Liver (tissue), 9 donors: Measurements from ENCODE around the gene SPHK2. TPM values are rescaled to one million over a fixed set of nuclear protein-coding genes. Genes with fewer than 3 reads are reported as not detected.

Source experiments
- DNase-seq: peaks from one replicate; pipeline ENCODE4 v3.0.0-alpha.2; 2017; ENCODE audit warnings: low spot score
- H3K27ac ChIP-seq, 2 donors: one replicate each; pipeline ENCODE4 v1.7.0; 2013; ENCODE audit warnings: inconsistent platforms in 2 of 2, low read length in 2 of 2, control low read depth in 1 of 2, low read depth in 1 of 2, mild to moderate bottlenecking in 1 of 2
- H3K27me3 ChIP-seq, 4 donors: one replicate each; pipeline versions ENCODE4 v1.6.1 to v1.7.0; 2013; ENCODE audit warnings: low read length in 3 of 4, inconsistent platforms in 1 of 4, mild to moderate bottlenecking in 1 of 4, moderate library complexity in 1 of 4; ENCODE audit not compliant: control insufficient read depth in 4 of 4, insufficient read depth in 4 of 4
- H3K36me3 ChIP-seq, 4 donors: one replicate each; pipeline versions ENCODE4 v1.6.1 to v1.7.0; 2013; ENCODE audit warnings: low read length in 3 of 4, mild to moderate bottlenecking in 3 of 4, low read depth in 1 of 4, moderate library complexity in 1 of 4; ENCODE audit not compliant: control insufficient read depth in 4 of 4, insufficient read depth in 3 of 4
- H3K4me1 ChIP-seq, 4 donors: one replicate each; pipeline versions ENCODE4 v1.6.1 to v1.7.0; 2013; ENCODE audit warnings: low read length in 3 of 4, mild to moderate bottlenecking in 3 of 4, moderate library complexity in 1 of 4; ENCODE audit not compliant: control insufficient read depth in 4 of 4, insufficient read depth in 4 of 4
- H3K4me3 ChIP-seq, 3 donors: one replicate each; pipeline versions ENCODE4 v1.6.1 to v1.7.0; 2013; ENCODE audit warnings: low read length in 3 of 3, control low read depth in 1 of 3, low read depth in 1 of 3, mild to moderate bottlenecking in 1 of 3
- H3K9ac ChIP-seq, 2 donors: one replicate each; pipeline ENCODE4 v1.7.0; 2013; ENCODE audit warnings: low read length in 2 of 2, mild to moderate bottlenecking in 2 of 2, moderate library complexity in 2 of 2, control low read depth in 1 of 2, low read depth in 1 of 2
- H3K9me3 ChIP-seq, 4 donors: one replicate each; pipeline versions ENCODE4 v1.6.1 to v1.7.0; 2013; ENCODE audit warnings: low read length in 3 of 4; ENCODE audit not compliant: control insufficient read depth in 4 of 4
- ATF3 ChIP-seq: IDR thresholded peaks from 2 replicates; pipeline ENCODE4 v1.6.1; 2016; ENCODE audit warnings: antibody characterized with exemption
- CTCF ChIP-seq: fragments of 150-350 bp; IDR thresholded peaks from 2 replicates; pipeline ENCODE4 v1.5.1; 2017; ENCODE audit warnings: improper control_type of control experiment, low read depth, low read length; ENCODE audit not compliant: missing input control
- EGR1 ChIP-seq, 2 donors: IDR thresholded peaks; 2 replicates each; pipeline ENCODE4 v1.6.1; 2016 to 2018; ENCODE audit warnings: antibody characterized with exemption in 2 of 2, low read depth in 2 of 2
- FOXA1 ChIP-seq: IDR thresholded peaks from 2 replicates; pipeline ENCODE4 v1.6.1; 2016; ENCODE audit warnings: antibody characterized with exemption
- FOXA2 ChIP-seq: IDR thresholded peaks from 2 replicates; pipeline ENCODE4 v1.6.1; 2016; ENCODE audit warnings: antibody characterized with exemption
- GABPA ChIP-seq, 2 donors: IDR thresholded peaks in 1 of 2; conservative IDR thresholded peaks in 1 of 2; 2 replicates each; pipeline ENCODE4 v1.6.1; 2016; ENCODE audit warnings: antibody characterized with exemption in 2 of 2, mild to moderate bottlenecking in 1 of 2, moderate library complexity in 1 of 2
- HNF4A ChIP-seq, 2 donors: conservative IDR thresholded peaks; 2 replicates each; pipeline ENCODE4 v1.6.1; 2016; ENCODE audit warnings: antibody characterized with exemption in 2 of 2, mild to moderate bottlenecking in 2 of 2
- HNF4G ChIP-seq: IDR thresholded peaks from 2 replicates; pipeline ENCODE4 v1.6.1; 2016; ENCODE audit warnings: antibody characterized with exemption
- JUND ChIP-seq, 2 donors: IDR thresholded peaks; 2 replicates each; pipeline ENCODE4 v1.6.1; 2016; ENCODE audit warnings: antibody characterized with exemption in 2 of 2
- MAX ChIP-seq: IDR thresholded peaks from 2 replicates; pipeline ENCODE4 v1.6.1; 2016; ENCODE audit warnings: antibody characterized with exemption
- NR2F2 ChIP-seq: IDR thresholded peaks from 2 replicates; pipeline ENCODE4 v1.6.1; 2016; ENCODE audit warnings: antibody characterized with exemption
- RAD21 ChIP-seq, 2 donors: IDR thresholded peaks; 2 replicates each; pipeline ENCODE4 v1.6.1; 2016; ENCODE audit warnings: antibody characterized with exemption in 2 of 2, mild to moderate bottlenecking in 2 of 2
- REST ChIP-seq: IDR thresholded peaks from 2 replicates; pipeline ENCODE4 v1.6.1; 2016; ENCODE audit warnings: antibody characterized with exemption, mild to moderate bottlenecking
- RXRA ChIP-seq, 2 donors: IDR thresholded peaks; 2 replicates each; pipeline ENCODE4 v1.6.1; 2017 to 2018; ENCODE audit warnings: antibody characterized with exemption in 2 of 2, mild to moderate bottlenecking in 1 of 2
- SP1 ChIP-seq: IDR thresholded peaks from 2 replicates; pipeline ENCODE4 v1.6.1; 2018; ENCODE audit warnings: antibody characterized with exemption, mild to moderate bottlenecking
- TAF1 ChIP-seq: conservative IDR thresholded peaks from 2 replicates; pipeline ENCODE4 v1.6.1; 2016; ENCODE audit warnings: antibody characterized with exemption, mild to moderate bottlenecking
- YY1 ChIP-seq: IDR thresholded peaks from 2 replicates; pipeline ENCODE4 v1.6.1; 2016; ENCODE audit warnings: antibody characterized with exemption, mild to moderate bottlenecking
- ZBTB33 ChIP-seq: IDR thresholded peaks from 2 replicates; pipeline ENCODE4 v1.6.1; 2016; ENCODE audit warnings: antibody characterized with exemption
- WGBS: extraction: QIAGEN DNeasy Blood & Tissue Kit; methylation state at CpG from one replicate; pipeline ENCODE4 v1.1.7; 2013; 5-methylcytosine and 5-hydroxymethylcytosine counted together
- polyA plus RNA-seq, 2 donors: library from polyadenylated mRNA; stranded (reverse) in 1 of 2; unstranded in 1 of 2; fragments of 200-250 nt in 1 of 2; fragments of >200 nt in 1 of 2; fragmentation: Nextera tagmentation in 1 of 2; extraction: Ambion mirVana in 1 of 2; gene quantifications; one replicate each; pipeline versions ENCODE4 v1.2.1 to v1.2.3, GENCODE V29; 2013 to 2015
- total RNA-seq, 2 donors: library from RNA; depleted of rRNA; stranded (reverse); fragments of >200 nt; gene quantifications; one replicate each; pipeline ENCODE4 v1.2.3, GENCODE V29; 2014
- donor health status: healthy.
- donor health status: healthy.
- donor health status: healthy.
- donor health status: healthy.
- donor health status: healthy.

Gene SPHK2
- total and polyA plus RNA-seq, 4 donors, result 9.6 to 17.3 (median 12.3) TPM

GRCh38 chr19:48596237-48596636 is 23.1 kb upstream of the SPHK2 start:
- Histone ChIP-seq H3K4me3 (no peak overlapping the region), H3K9ac (no peak overlapping the region), H3K4me1 (no peaks in the 10 kb centered on the region), H3K36me3 (no peaks in the 10 kb centered on the region), H3K9me3 (no peaks in the 10 kb centered on the region), H3K27me3 (no peaks in the 10 kb centered on the region), H3K27ac (no peak overlapping the region)
- TF ChIP-seq CTCF, result no peak
- peak; percentile 64 for TF ChIP-seq NR2F2
- DNase-seq, result no peak
- WGBS, result 63% methylated on average over 4 of the region's 4 CpGs

GRCh38 chr19:48596679-48597465 is 22.4 kb upstream of the SPHK2 start:
- H3K4me1 ChIP-seq, result no peaks in the 10 kb centered on the region
- H3K36me3 ChIP-seq, result no peaks in the 10 kb centered on the region
- H3K9me3 ChIP-seq, result no peaks in the 10 kb centered on the region
- WGBS, result 82% methylated on average over 39 of the region's 39 CpGs
- TF ChIP-seq GABPA (IDR thresholded peaks at IDR 0.05 in 1 of 2, conservative IDR thresholded peaks at IDR 0.05 in 1 of 2), result no peak
- TF ChIP-seq RXRA (IDR thresholded peaks at IDR 0.05), result no peak
- TF ChIP-seq RAD21 (IDR thresholded peaks at IDR 0.05), result no peak
- TF ChIP-seq HNF4A (conservative IDR thresholded peaks at IDR 0.05), result no peak
- no peak for TF ChIP-seq FOXA2
- TF ChIP-seq CTCF, result no peak
- no peak for TF ChIP-seq MAX
- no peak for TF ChIP-seq FOXA1
- TF ChIP-seq TAF1, result no peak
- no peak for TF ChIP-seq YY1
- TF ChIP-seq NR2F2, result no peak
- no peak for TF ChIP-seq ATF3
- no peak for TF ChIP-seq SP1
- TF ChIP-seq EGR1 (IDR thresholded peaks at IDR 0.05; ENCODE audit: low read depth in 2 of 2), result no peak
- no peak for TF ChIP-seq REST
- no peak for TF ChIP-seq ZBTB33
- TF ChIP-seq JUND (IDR thresholded peaks at IDR 0.05), result no peak
- no peak for TF ChIP-seq HNF4G
- no peak overlapping the region for H3K4me3 ChIP-seq
- H3K27ac ChIP-seq, result no peak overlapping the region
- DNase-seq, result no peak
- H3K9ac ChIP-seq, result no peak overlapping the region
- no peaks in the 10 kb centered on the region for H3K27me3 ChIP-seq
